ENCODE results near the gene CCL21.
"Not testable (repeated sequence)": the region's sequence is repeated elsewhere in the genome, so short reads cannot be mapped to it uniquely, and the experiment has no call there.

Gene CCL21

GRCh38 chr9:34710023-34710422, at the start of gene CCL21:
TSS of gene CCL21 (minus strand) at chr9:34710136. CDS start at chr9:34710066, 70 bp downstream.
- DNase-seq (ENCODE audit: low read depth) = no peak

GRCh38 chr9:34759432-34760134, 49.6 kb upstream of the CCL21 start:
- no peak for DNase-seq (ENCODE audit: low read depth)

- not testable (repeated sequence) for DNase-seq (ENCODE audit: low read depth)
These were observed 40.4 kb upstream of the CCL21 start for GRCh38 chr9:34750320-34750719.

GRCh38 chr9:34746526-34746925, 36.6 kb upstream of the CCL21 start:
- DNase-seq (ENCODE audit: low read depth) = no peak

- no peak for DNase-seq (ENCODE audit: low read depth)
These were observed 34.6 kb upstream of the CCL21 start for GRCh38 chr9:34744295-34745221.

GRCh38 chr9:34742710-34743109, 32.8 kb upstream of the CCL21 start:
- no peak for DNase-seq (ENCODE audit: low read depth)

GRCh38 chr9:34741628-34742027, 31.7 kb upstream of the CCL21 start:
- no peak for DNase-seq (ENCODE audit: low read depth)

- not testable (repeated sequence) for DNase-seq (ENCODE audit: low read depth)
These were observed 30.2 kb upstream of the CCL21 start for GRCh38 chr9:34740176-34740575.

- no peak for DNase-seq (ENCODE audit: low read depth)
These were observed 27.8 kb upstream of the CCL21 start for GRCh38 chr9:34737677-34738260.

GRCh38 chr9:34734720-34735119, 24.8 kb upstream of the CCL21 start:
- DNase-seq (ENCODE audit: low read depth) = no peak

- DNase-seq (ENCODE audit: low read depth) = no peak
These were observed 22.9 kb upstream of the CCL21 start for GRCh38 chr9:34732886-34733285.

- DNase-seq (ENCODE audit: low read depth) = no peak
These were observed 22.5 kb upstream of the CCL21 start for GRCh38 chr9:34732478-34732877.

GRCh38 chr9:34723141-34723540, 13.2 kb upstream of the CCL21 start:
- DNase-seq (ENCODE audit: low read depth) = no peak

GRCh38 chr9:34719769-34720025, 9.8 kb upstream of the CCL21 start:
- not testable (repeated sequence) for DNase-seq (ENCODE audit: low read depth)

- DNase-seq (ENCODE audit: low read depth) = no peak
These were observed 9.3 kb upstream of the CCL21 start for GRCh38 chr9:34719021-34719768.

GRCh38 chr9:34717996-34718614, 8.2 kb upstream of the CCL21 start:
- DNase-seq (ENCODE audit: low read depth) = no peak

GRCh38 chr9:34716711-34717110, 6.8 kb upstream of the CCL21 start:
- DNase-seq (ENCODE audit: low read depth) = no peak

- DNase-seq (ENCODE audit: low read depth) = no peak
These were observed 5.8 kb upstream of the CCL21 start for GRCh38 chr9:34715639-34716215.

GRCh38 chr9:34714007-34714406, 4.1 kb upstream of the CCL21 start:
- DNase-seq (ENCODE audit: low read depth) = no peak

GRCh38 chr9:34712140-34712539, 2.2 kb upstream of the CCL21 start:
- no peak for DNase-seq (ENCODE audit: low read depth)

- no peak for DNase-seq (ENCODE audit: low read depth)
These were observed 549 bp downstream of the CCL21 start for GRCh38 chr9:34709196-34709978.

All from HS-27A (cell line).